ENCODE results near the gene TMEM132E. TPM values are rescaled to one million over a fixed set of nuclear protein-coding genes. Genes with fewer than 3 reads are reported as not detected.

TMEM132E gene
- total and polyA plus RNA-seq, 8 donors = 0.04 to 1.1 (median 0.10) TPM; not detected in 2

- H3K27ac ChIP-seq = no peak overlapping the region
- TF ChIP-seq, protein P1, sequence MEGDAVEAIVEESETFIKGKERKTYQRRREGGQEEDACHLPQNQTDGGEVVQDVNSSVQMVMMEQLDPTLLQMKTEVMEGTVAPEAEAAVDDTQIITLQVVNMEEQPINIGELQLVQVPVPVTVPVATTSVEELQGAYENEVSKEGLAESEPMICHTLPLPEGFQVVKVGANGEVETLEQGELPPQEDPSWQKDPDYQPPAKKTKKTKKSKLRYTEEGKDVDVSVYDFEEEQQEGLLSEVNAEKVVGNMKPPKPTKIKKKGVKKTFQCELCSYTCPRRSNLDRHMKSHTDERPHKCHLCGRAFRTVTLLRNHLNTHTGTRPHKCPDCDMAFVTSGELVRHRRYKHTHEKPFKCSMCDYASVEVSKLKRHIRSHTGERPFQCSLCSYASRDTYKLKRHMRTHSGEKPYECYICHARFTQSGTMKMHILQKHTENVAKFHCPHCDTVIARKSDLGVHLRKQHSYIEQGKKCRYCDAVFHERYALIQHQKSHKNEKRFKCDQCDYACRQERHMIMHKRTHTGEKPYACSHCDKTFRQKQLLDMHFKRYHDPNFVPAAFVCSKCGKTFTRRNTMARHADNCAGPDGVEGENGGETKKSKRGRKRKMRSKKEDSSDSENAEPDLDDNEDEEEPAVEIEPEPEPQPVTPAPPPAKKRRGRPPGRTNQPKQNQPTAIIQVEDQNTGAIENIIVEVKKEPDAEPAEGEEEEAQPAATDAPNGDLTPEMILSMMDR (IDR thresholded peaks at IDR 0.05) = no peak
- ATAC-seq (no peak), FAIRE-seq (no peak), DNase-seq (peak in 1 of 6 donors; percentile 18)
- intact Hi-C loops (cut with DNase I) = no loop called here
- H3K36me3 ChIP-seq = no peaks in the 10 kb centered on the region
- no peaks in the 10 kb centered on the region for H3K9me3 ChIP-seq
- H3K4me3 ChIP-seq = no peak overlapping the region
- peaks cover 0 to 3% (median 0%) of the 10 kb centered on the region in 4 donors for H3K27me3 ChIP-seq
- no peaks in the 10 kb centered on the region for H3K4me1 ChIP-seq
- 54 to 66% methylated on average over 11 of the region's 11 CpGs for WGBS, 2 donors
Measured at GRCh38 chr17:34589120-34589965, 10.0 kb downstream of the TMEM132E start.

DNA sequence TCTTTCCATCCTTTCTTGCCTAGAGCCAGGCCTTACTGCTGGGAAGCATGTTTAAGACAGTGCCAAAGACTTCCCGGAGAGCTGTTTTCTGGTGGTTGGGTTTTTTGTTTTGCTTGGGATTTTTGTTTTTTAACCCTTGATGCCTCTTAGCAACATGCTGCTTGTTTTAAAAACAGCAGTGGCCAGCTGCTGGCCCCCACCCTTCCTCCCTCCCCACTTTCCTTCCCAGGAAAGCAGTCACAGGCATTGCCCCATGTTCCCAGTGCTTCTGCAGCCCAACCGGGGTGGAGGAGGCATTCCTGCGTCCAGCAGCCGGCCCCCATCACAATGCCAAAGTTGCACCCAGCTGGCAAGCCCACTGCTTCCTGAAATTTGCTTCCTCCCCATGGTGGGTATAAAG is 12.6 kb downstream of the TMEM132E start:
- no peak overlapping the region for H3K4me3 ChIP-seq
- no peak overlapping the region for H3K27ac ChIP-seq
- TF ChIP-seq, protein P1 (IDR thresholded peaks at IDR 0.05) = no peak
- no peaks in the 10 kb centered on the region for H3K36me3 ChIP-seq
- no peaks in the 10 kb centered on the region for H3K27me3 ChIP-seq
- WGBS, 2 donors = 37 to 54% methylated on average over 4 of the region's 4 CpGs
- intact Hi-C loops (cut with DNase I) = no loop called here
- DNase-seq (no peak), ATAC-seq (no peak), FAIRE-seq (no peak)
- no peaks in the 10 kb centered on the region for H3K9me3 ChIP-seq
- no peaks in the 10 kb centered on the region for H3K4me1 ChIP-seq

GRCh38 chr17:34596920-34597319 is 17.5 kb downstream of the TMEM132E start:
- WGBS, 2 donors = 23% methylated on average over 5 of the region's 5 CpGs
- Histone ChIP-seq H3K36me3 (no peaks in the 10 kb centered on the region), H3K4me1 (no peaks in the 10 kb centered on the region), H3K27me3 (no peaks in the 10 kb centered on the region), H3K9me3 (no peaks in the 10 kb centered on the region), H3K27ac (no peak overlapping the region), H3K4me3 (no peak overlapping the region)
- DNase-seq = no peak
- FAIRE-seq = no peak
- TF ChIP-seq, protein P1 (IDR thresholded peaks at IDR 0.05) = no peak
- ATAC-seq = no peak
- intact Hi-C loops (cut with DNase I) = no loop called here

DNA sequence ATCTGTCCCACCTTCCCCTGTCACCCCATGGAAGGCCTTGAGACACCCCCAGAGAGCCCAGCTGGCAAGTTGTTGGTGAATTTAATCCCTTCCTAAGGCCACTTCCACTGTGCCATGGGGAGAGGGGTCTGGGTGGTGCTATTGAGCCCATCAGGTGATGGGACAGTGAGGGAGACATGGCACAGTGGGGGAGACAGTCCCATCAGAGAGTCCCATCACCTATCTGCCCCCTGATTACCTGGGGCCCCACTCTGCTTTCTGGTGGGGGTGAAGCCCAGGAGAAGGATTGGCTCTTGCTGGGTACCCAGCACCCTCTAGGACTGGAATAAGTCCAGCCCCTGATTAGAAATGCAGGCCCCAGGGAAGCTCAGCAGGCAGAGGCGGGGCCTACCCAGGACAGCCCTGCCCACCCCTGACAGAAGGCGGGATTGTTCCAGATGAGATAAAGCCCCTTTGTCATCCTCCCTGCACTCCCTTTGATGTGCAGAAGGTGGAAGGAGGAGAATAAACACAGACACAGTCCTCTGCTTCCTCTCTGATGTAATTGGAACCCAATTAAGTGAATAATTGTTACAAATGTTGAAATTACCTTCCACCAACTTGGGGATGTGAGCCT is 18.9 kb downstream of the TMEM132E start:
- ATAC-seq (no peak), DNase-seq (no peak), FAIRE-seq (no peak)
- WGBS, 2 donors = 79% methylated on average over 2 of the region's 2 CpGs
- H3K4me3 ChIP-seq = no peak overlapping the region
- no peaks in the 10 kb centered on the region for H3K4me1 ChIP-seq
- no peaks in the 10 kb centered on the region for H3K36me3 ChIP-seq
- intact Hi-C loops (cut with DNase I) = no loop called here
- H3K27me3 ChIP-seq = no peaks in the 10 kb centered on the region
- H3K9me3 ChIP-seq = no peaks in the 10 kb centered on the region
- TF ChIP-seq, protein P1 (IDR thresholded peaks at IDR 0.05) = no peak
- no peak overlapping the region for H3K27ac ChIP-seq

GRCh38 chr17:34601416-34601815 is 22.0 kb downstream of the TMEM132E start:
- ATAC-seq (no peak), FAIRE-seq (no peak), DNase-seq (no peak)
- intact Hi-C loops (cut with DNase I) = no loop called here
- Histone ChIP-seq H3K27me3 (no peaks in the 10 kb centered on the region), H3K4me1 (no peaks in the 10 kb centered on the region), H3K4me3 (no peak overlapping the region), H3K9me3 (no peaks in the 10 kb centered on the region), H3K27ac (no peak overlapping the region), H3K36me3 (no peaks in the 10 kb centered on the region)
- 41 to 50% methylated on average over 3 of the region's 3 CpGs for WGBS, 2 donors
- TF ChIP-seq, protein P1 (IDR thresholded peaks at IDR 0.05) = no peak
